Right cardiac atrium (tissue), 5 donors: ENCODE data around the gene ELAVL3. TPM values are rescaled to one million over a fixed set of nuclear protein-coding genes. Genes with fewer than 3 reads are reported as not detected.

Experiments used
- microRNA-seq, 2 donors: library from miRNA; unstranded; fragments of <30 nt; microRNA quantifications; one replicate each; pipeline ENCODE4 v1.2.0, GENCODE V29; 2020 to 2021
- polyA plus RNA-seq: library from polyadenylated mRNA; stranded (reverse); fragments of 200-250 nt; gene quantifications from one replicate; pipeline ENCODE4 v1.2.3, GENCODE V29; 2013
- total RNA-seq, 4 donors: library from RNA; stranded (reverse); fragmentation: NEBNext Ultra II Directional; extraction: Animal tissue kit (Norgen Biotek cat#: 25700); gene quantifications; one replicate each; pipeline ENCODE4 v1.2.1, GENCODE V29; 2021
- donor health status: healthy with polysubstance abuse.
- donor health status: DM: no; HTN: yes; CAD: no.
- donor health status: DM: no; HTN: no; CAD: no.
- donor health status: DM: no; HTN: yes; CAD: no; lungs with severe emphysema.
- donor health status: DM: yes; HTN: yes; CAD: no.

Gene ELAVL3
- total and polyA plus RNA-seq, 5 donors: 0.14 TPM; not detected in 4

Small RNA genes within 50 kb of the gene (microRNA-seq; reads per million reads assigned to microRNA genes)
- gene MIR7974: 0 reads per million in 2 donors

Other genes starting within 250 kb of the ELAVL3 start
- under 1 TPM in 3 of 4 donors, not detected in 1; 0.47 to 0.84 (median 0.51) TPM for gene ANGPTL8, start 241.4 kb downstream of the ELAVL3 start, total RNA-seq
- gene ANGPTL8, start 241.4 kb downstream of the ELAVL3 start, polyA plus RNA-seq: 4.8 TPM
- gene DOCK6, start 218.5 kb downstream of the ELAVL3 start, total RNA-seq: 10 to 100 TPM; 35.0 to 68.5 (median 36.3) TPM
- 23.8 TPM for gene DOCK6, start 218.5 kb downstream of the ELAVL3 start, polyA plus RNA-seq
- gene TSPAN16, start 184.9 kb downstream of the ELAVL3 start, total RNA-seq: not detected
- gene TSPAN16, start 184.9 kb downstream of the ELAVL3 start, polyA plus RNA-seq: not detected
- gene RAB3D, start 141.4 kb downstream of the ELAVL3 start, total RNA-seq: 10 to 100 TPM; 12.2 to 12.7 (median 12.3) TPM
- gene RAB3D, start 141.4 kb downstream of the ELAVL3 start, polyA plus RNA-seq: 4.1 TPM
- 100 to 1,000 TPM in 2 of 4 donors, 10 to 100 TPM in 2; 92.9 to 105 (median 98.1) TPM for gene TMEM205, start 134.8 kb downstream of the ELAVL3 start, total RNA-seq
- gene TMEM205, start 134.8 kb downstream of the ELAVL3 start, polyA plus RNA-seq: 149 TPM
- 10 to 100 TPM; 16.7 to 26.5 (median 24.9) TPM for gene CCDC159, start 134.5 kb downstream of the ELAVL3 start, total RNA-seq
- 34.2 TPM for gene CCDC159, start 134.5 kb downstream of the ELAVL3 start, polyA plus RNA-seq
- gene PLPPR2, start 125.6 kb downstream of the ELAVL3 start, total RNA-seq: 10 to 100 TPM; 23.2 to 32.1 (median 26.3) TPM
- gene PLPPR2, start 125.6 kb downstream of the ELAVL3 start, polyA plus RNA-seq: 19.7 TPM
- gene SWSAP1, start 106.4 kb downstream of the ELAVL3 start, total RNA-seq: 1 to 10 TPM; 1.0 to 1.9 (median 1.3) TPM
- 1.9 TPM for gene SWSAP1, start 106.4 kb downstream of the ELAVL3 start, polyA plus RNA-seq
- 10 to 100 TPM in 3 of 4 donors, 1 to 10 TPM in 1; 8.5 to 12.6 (median 11.5) TPM for gene EPOR, start 96.7 kb downstream of the ELAVL3 start, total RNA-seq
- 10.3 TPM for gene EPOR, start 96.7 kb downstream of the ELAVL3 start, polyA plus RNA-seq
- gene RGL3, start 61.7 kb downstream of the ELAVL3 start, total RNA-seq: 10 to 100 TPM; 14.0 to 25.2 (median 14.5) TPM
- 16.1 TPM for gene RGL3, start 61.7 kb downstream of the ELAVL3 start, polyA plus RNA-seq
- 1 to 10 TPM; 1.0 to 1.2 (median 1.0) TPM for gene ODAD3, start 45.9 kb downstream of the ELAVL3 start, total RNA-seq
- gene ODAD3, start 45.9 kb downstream of the ELAVL3 start, polyA plus RNA-seq: 1.1 TPM
- 100 to 1,000 TPM; 125 to 158 (median 137) TPM for gene PRKCSH, start 45.4 kb downstream of the ELAVL3 start, total RNA-seq
- 80.1 TPM for gene PRKCSH, start 45.4 kb downstream of the ELAVL3 start, polyA plus RNA-seq
- gene ZNF653, start 24.8 kb upstream of the ELAVL3 start, total RNA-seq: 1 to 10 TPM; 3.1 to 5.4 (median 4.4) TPM
- 4.5 TPM for gene ZNF653, start 24.8 kb upstream of the ELAVL3 start, polyA plus RNA-seq
- 100 to 1,000 TPM in 2 of 4 donors, 10 to 100 TPM in 2; 88.1 to 126 (median 105) TPM for gene ECSIT, start 48.1 kb upstream of the ELAVL3 start, total RNA-seq
- 133 TPM for gene ECSIT, start 48.1 kb upstream of the ELAVL3 start, polyA plus RNA-seq
- 100 to 1,000 TPM; 150 to 246 (median 173) TPM for gene CNN1, start 57.8 kb upstream of the ELAVL3 start, total RNA-seq
- 298 TPM for gene CNN1, start 57.8 kb upstream of the ELAVL3 start, polyA plus RNA-seq
- gene ELOF1, start 78.2 kb upstream of the ELAVL3 start, total RNA-seq: 10 to 100 TPM; 35.2 to 47.4 (median 41.0) TPM
- gene ELOF1, start 78.2 kb upstream of the ELAVL3 start, polyA plus RNA-seq: 54.9 TPM
- 1 to 10 TPM; 2.9 to 8.4 (median 6.1) TPM for gene ACP5, start 96.6 kb upstream of the ELAVL3 start, total RNA-seq
- gene ACP5, start 96.6 kb upstream of the ELAVL3 start, polyA plus RNA-seq: 3.8 TPM
- gene ZNF627, start 116.4 kb upstream of the ELAVL3 start, total RNA-seq: 1 to 10 TPM; 6.4 to 7.3 (median 7.0) TPM
- gene ZNF627, start 116.4 kb upstream of the ELAVL3 start, polyA plus RNA-seq: 4.2 TPM